ENCODE measurements around the gene PNCK.
"Not testable (repeated sequence)": the region's sequence is repeated elsewhere in the genome, so short reads cannot be mapped to it uniquely, and the experiment has no call there.

Gene PNCK

GRCh38 chrX:153694687-153695270, 21.2 kb upstream of the PNCK start:
- no peak for TF ChIP-seq JUND (IDR thresholded peaks at IDR 0.05; ENCODE audit: low read depth)
- in situ Hi-C loops (cut with HindIII; ENCODE audit: low pct_unique_long_range_greater_than_20kb, low sequenced_read_pairs), result no loop called here
- no peak for DNase-seq (ENCODE audit: low read depth in 1 of 2, low spot score in 1 of 2)

- in situ Hi-C loops (cut with HindIII; ENCODE audit: low pct_unique_long_range_greater_than_20kb, low sequenced_read_pairs); DNase-seq (ENCODE audit: low read depth in 1 of 2, low spot score in 1 of 2): not testable (repeated sequence)
These were observed 20.6 kb upstream of the PNCK start for GRCh38 chrX:153694256-153694655.

- DNase-seq (ENCODE audit: low read depth in 1 of 2, low spot score in 1 of 2), result no peak
- no peak for TF ChIP-seq JUND (IDR thresholded peaks at IDR 0.05; ENCODE audit: low read depth)
- in situ Hi-C loops (cut with HindIII; ENCODE audit: low pct_unique_long_range_greater_than_20kb, low sequenced_read_pairs), result no loop called here
These were observed 19.8 kb upstream of the PNCK start for GRCh38 chrX:153693216-153694086.

GRCh38 chrX:153692611-153693156, 19.1 kb upstream of the PNCK start:
- DNase-seq (ENCODE audit: low read depth in 1 of 2, low spot score in 1 of 2), result no peak
- TF ChIP-seq JUND (IDR thresholded peaks at IDR 0.05; ENCODE audit: low read depth), result no peak
- in situ Hi-C loops (cut with HindIII; ENCODE audit: low pct_unique_long_range_greater_than_20kb, low sequenced_read_pairs), result no loop called here

GRCh38 chrX:153692003-153692402, 18.4 kb upstream of the PNCK start:
- no peak for TF ChIP-seq JUND (IDR thresholded peaks at IDR 0.05; ENCODE audit: low read depth)
- DNase-seq (ENCODE audit: low read depth in 1 of 2, low spot score in 1 of 2), result no peak
- in situ Hi-C loops (cut with HindIII; ENCODE audit: low pct_unique_long_range_greater_than_20kb, low sequenced_read_pairs), result no loop called here

GRCh38 chrX:153691032-153691827, 17.6 kb upstream of the PNCK start:
- DNase-seq (ENCODE audit: low read depth in 1 of 2, low spot score in 1 of 2); in situ Hi-C loops (cut with HindIII; ENCODE audit: low pct_unique_long_range_greater_than_20kb, low sequenced_read_pairs): not testable (repeated sequence)

- in situ Hi-C loops (cut with HindIII; ENCODE audit: low pct_unique_long_range_greater_than_20kb, low sequenced_read_pairs), result no loop called here
- TF ChIP-seq JUND (IDR thresholded peaks at IDR 0.05; ENCODE audit: low read depth), result no peak
- no peak for DNase-seq (ENCODE audit: low read depth in 1 of 2, low spot score in 1 of 2)
These were observed 16.9 kb upstream of the PNCK start for GRCh38 chrX:153690466-153690865.

- no peak for DNase-seq (ENCODE audit: low read depth in 1 of 2, low spot score in 1 of 2)
- no peak for TF ChIP-seq JUND (IDR thresholded peaks at IDR 0.05; ENCODE audit: low read depth)
- in situ Hi-C loops (cut with HindIII; ENCODE audit: low pct_unique_long_range_greater_than_20kb, low sequenced_read_pairs), result no loop called here
These were observed 16.2 kb upstream of the PNCK start for GRCh38 chrX:153689654-153690465.

GRCh38 chrX:153688911-153689590, 15.4 kb upstream of the PNCK start:
- DNase-seq (ENCODE audit: low read depth in 1 of 2, low spot score in 1 of 2), result peak in 1 of 2 experiments; percentile 45
- in situ Hi-C loops (cut with HindIII; ENCODE audit: low pct_unique_long_range_greater_than_20kb, low sequenced_read_pairs), result no loop called here
- TF ChIP-seq JUND (IDR thresholded peaks at IDR 0.05; ENCODE audit: low read depth), result no peak

GRCh38 chrX:153688506-153688905, 14.9 kb upstream of the PNCK start:
- in situ Hi-C loops (cut with HindIII; ENCODE audit: low pct_unique_long_range_greater_than_20kb, low sequenced_read_pairs), result no loop called here
- no peak for DNase-seq (ENCODE audit: low read depth in 1 of 2, low spot score in 1 of 2)
- no peak for TF ChIP-seq JUND (IDR thresholded peaks at IDR 0.05; ENCODE audit: low read depth)

GRCh38 chrX:153688071-153688470, 14.5 kb upstream of the PNCK start:
- DNase-seq (ENCODE audit: low read depth in 1 of 2, low spot score in 1 of 2), result no peak
- in situ Hi-C loops (cut with HindIII; ENCODE audit: low pct_unique_long_range_greater_than_20kb, low sequenced_read_pairs), result no loop called here
- no peak for TF ChIP-seq JUND (IDR thresholded peaks at IDR 0.05; ENCODE audit: low read depth)

Measured in T47D (cell line).